ENCODE data around the gene AKAP8.

GRCh38 chr19:15368051-15368632, 11.4 kb downstream of the AKAP8 start:
- no peak for TF ChIP-seq EZH2phosphoT487 (IDR thresholded peaks at IDR 0.05; ENCODE audit: insufficient read depth, low read depth)
- TF ChIP-seq EZH2 (IDR thresholded peaks at IDR 0.05; ENCODE audit: insufficient read depth, poor library complexity, severe bottlenecking) = no peak
